Suprapubic skin (tissue), 4 donors: ENCODE measurements around the gene TMEM52.

Experiments
- EP300 ChIP-seq: sonication (generic); formaldehyde crosslinking; IDR thresholded peaks from one replicate; pipeline ENCODE4 v1.6.1; 2017; ENCODE audit warnings: antibody characterized with exemption
- POLR2A ChIP-seq, 2 donors: fragments of 450-650 bp; IDR thresholded peaks; one replicate each; pipeline ENCODE4 v1.6.1; 2017; ENCODE audit warnings: antibody characterized with exemption in 2 of 2, mild to moderate bottlenecking in 2 of 2, moderate library complexity in 2 of 2
- POLR2AphosphoS5 ChIP-seq, 3 donors: sonication (generic); formaldehyde crosslinking; IDR thresholded peaks; one replicate each; pipeline ENCODE4 v1.6.1; 2017; ENCODE audit warnings: antibody characterized with exemption in 3 of 3
- TF ChIP-seq, protein P1 (sequence below), 2 donors: fragments of 200-600 bp in 1 of 2; fragments of 450-650 bp in 1 of 2; sonication (generic) in 1 of 2; IDR thresholded peaks; one replicate each; pipeline ENCODE4 v1.5.1; 2016 to 2019; ENCODE audit warnings: antibody characterized with exemption in 2 of 2, mild to moderate bottlenecking in 1 of 2, moderate library complexity in 1 of 2

DNA sequence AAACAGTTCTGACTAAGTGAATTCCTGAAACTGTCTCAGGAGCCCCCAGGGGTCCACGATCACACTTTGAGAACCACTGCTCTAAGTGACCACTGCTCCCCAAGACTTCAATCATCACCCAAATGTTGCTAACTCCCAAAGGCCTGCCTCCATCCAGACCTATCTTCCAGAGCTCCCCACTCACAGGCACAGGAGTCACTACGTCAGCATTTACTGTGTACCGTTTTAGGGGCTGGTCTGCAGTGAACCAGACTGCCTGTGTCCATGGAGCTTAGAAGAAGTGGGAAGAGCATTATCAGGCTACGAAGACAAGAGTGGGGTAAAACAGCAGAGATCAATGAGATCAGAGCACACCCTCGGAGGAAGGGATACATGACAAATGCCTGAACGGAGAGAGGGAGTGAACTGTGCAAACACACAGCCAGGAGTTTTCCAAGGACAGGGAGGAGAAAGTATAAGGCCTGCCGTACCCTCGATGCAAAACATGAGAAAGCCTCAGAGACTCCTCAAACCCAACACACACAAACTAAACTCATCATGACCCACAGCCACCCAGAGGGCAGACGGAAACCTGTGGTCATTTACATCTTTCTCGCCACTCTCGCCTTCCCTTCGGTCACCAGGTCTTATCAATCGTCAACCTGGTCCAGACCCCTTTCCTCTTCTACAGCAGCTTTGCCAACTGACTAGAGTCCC, 38.3 kb downstream of the TMEM52 start:
- TF ChIP-seq, protein P1, sequence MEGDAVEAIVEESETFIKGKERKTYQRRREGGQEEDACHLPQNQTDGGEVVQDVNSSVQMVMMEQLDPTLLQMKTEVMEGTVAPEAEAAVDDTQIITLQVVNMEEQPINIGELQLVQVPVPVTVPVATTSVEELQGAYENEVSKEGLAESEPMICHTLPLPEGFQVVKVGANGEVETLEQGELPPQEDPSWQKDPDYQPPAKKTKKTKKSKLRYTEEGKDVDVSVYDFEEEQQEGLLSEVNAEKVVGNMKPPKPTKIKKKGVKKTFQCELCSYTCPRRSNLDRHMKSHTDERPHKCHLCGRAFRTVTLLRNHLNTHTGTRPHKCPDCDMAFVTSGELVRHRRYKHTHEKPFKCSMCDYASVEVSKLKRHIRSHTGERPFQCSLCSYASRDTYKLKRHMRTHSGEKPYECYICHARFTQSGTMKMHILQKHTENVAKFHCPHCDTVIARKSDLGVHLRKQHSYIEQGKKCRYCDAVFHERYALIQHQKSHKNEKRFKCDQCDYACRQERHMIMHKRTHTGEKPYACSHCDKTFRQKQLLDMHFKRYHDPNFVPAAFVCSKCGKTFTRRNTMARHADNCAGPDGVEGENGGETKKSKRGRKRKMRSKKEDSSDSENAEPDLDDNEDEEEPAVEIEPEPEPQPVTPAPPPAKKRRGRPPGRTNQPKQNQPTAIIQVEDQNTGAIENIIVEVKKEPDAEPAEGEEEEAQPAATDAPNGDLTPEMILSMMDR (IDR thresholded peaks at IDR 0.05), result no peak
- TF ChIP-seq POLR2AphosphoS5 (IDR thresholded peaks at IDR 0.05) (no peak), POLR2A (IDR thresholded peaks at IDR 0.05) (no peak), EP300 (no peak)
